ENCODE measurements around the gene RGPD5.
"Not testable (repeated sequence)": the region's sequence is repeated elsewhere in the genome, so short reads cannot be mapped to it uniquely, and the experiment has no call there.

RGPD5 gene

DNA sequence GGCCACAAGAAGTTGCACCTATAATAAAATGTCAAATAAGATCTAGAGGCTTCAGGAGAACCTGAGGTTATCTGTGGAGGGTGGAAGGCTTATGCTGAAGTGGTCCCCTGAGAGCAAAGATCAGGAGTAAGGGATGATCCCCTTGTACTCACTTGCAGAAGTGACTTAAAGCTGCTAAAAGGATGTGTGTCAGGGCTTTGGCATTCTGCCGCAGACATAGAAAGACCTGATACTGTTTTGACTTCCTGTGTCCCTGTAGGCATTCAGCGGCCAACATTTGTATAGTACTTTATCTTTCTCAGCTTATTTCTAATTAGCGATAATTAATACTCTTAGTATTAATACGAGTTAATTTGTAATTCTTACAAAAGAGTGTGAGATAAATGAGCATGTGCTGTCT is 94.3 kb downstream of the RGPD5 start:
- not testable (repeated sequence) for DNase-seq (ENCODE audit: low read depth); H3K4me3 ChIP-seq (ENCODE audit: low read depth, low read length)

GRCh38 chr2:109889909-109890308 is 95.8 kb downstream of the RGPD5 start:
- DNase-seq (ENCODE audit: low read depth); H3K4me3 ChIP-seq (ENCODE audit: low read depth, low read length): not testable (repeated sequence)

- not testable (repeated sequence) for H3K4me3 ChIP-seq (ENCODE audit: low read depth, low read length); DNase-seq (ENCODE audit: low read depth)
Observed at GRCh38 chr2:109891024-109891423, 96.9 kb downstream of the RGPD5 start.

- H3K4me3 ChIP-seq (ENCODE audit: low read depth, low read length); DNase-seq (ENCODE audit: low read depth): not testable (repeated sequence)
Observed at GRCh38 chr2:109893736-109894135, 99.6 kb downstream of the RGPD5 start.

- not testable (repeated sequence) for H3K4me3 ChIP-seq (ENCODE audit: low read depth, low read length); DNase-seq (ENCODE audit: low read depth)
Observed at GRCh38 chr2:109894141-109894540, 100.0 kb downstream of the RGPD5 start.

DNA sequence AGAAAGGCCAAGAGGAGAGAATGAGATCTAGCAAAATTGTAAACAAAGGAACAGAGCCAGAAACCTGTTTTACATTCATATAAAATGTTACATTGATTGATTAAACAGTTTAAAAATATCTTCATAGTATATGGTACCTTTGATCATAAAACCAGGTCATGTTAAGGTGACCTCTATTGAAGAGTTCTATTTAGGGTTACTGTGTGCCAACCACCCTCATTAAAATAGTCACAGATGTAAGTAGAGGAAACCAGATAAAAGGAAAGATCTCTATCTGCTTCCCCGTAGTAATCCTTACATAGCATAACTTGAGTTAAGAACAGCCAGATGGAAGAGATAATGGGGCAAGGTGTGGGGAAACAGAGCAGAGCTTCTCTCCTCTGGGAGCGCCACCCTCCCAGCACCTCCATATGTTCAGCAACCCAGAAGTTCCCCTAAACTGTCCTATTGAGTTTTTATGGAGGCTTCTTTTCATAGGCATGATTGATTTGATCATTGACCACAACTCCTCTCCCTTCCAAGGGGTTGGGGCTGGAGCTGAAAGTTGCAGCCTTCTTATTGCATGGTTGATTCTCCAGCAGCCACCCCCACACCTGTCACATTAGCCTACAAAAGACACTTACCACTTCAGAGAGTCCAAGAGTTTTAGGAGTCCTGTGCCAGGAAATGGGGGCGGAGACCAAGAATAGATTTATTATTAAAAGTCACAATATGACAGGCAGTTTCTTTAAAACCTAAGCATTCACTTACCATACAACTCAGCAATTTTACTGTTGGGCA is 101.2 kb downstream of the RGPD5 start:
- not testable (repeated sequence) for H3K4me3 ChIP-seq (ENCODE audit: low read depth, low read length); DNase-seq (ENCODE audit: low read depth)

GRCh38 chr2:109896212-109896611 is 102.1 kb downstream of the RGPD5 start:
- not testable (repeated sequence) for H3K4me3 ChIP-seq (ENCODE audit: low read depth, low read length); DNase-seq (ENCODE audit: low read depth)

DNA sequence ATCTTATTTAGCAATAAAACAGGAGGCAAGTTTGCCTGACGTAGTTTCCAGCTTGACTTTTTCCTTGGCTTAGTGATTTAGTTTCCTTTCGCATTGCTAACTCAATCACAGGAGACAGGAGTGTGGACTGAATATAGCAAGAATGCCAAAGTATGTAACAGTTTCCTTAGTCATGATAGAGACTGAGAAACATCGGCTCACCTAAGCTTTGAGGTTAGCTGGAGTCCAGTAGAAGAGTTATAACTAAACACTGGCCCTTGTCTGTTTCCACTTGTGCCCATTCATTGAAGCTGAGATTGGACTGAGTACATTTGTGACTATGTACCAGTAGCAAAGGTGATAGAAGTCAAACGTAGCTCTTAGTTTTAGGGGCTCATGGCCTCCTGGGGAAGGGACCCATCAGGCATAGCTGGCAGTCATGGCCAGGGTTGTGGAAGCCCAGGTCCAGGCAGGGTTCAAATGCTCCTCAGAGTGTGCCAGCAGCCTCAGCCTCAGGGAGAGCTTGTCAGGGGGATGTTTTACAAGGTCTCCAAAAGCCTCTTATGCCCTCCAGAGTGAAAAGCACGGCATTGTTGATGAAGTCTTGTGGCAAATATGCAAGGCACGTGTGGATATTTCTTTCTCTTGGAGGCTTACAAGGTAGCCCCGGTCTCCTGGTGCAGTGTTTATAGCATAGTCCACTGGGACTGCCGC is 103.8 kb downstream of the RGPD5 start:
- H3K4me3 ChIP-seq (ENCODE audit: low read depth, low read length); DNase-seq (ENCODE audit: low read depth): not testable (repeated sequence)

- not testable (repeated sequence) for DNase-seq (ENCODE audit: low read depth); H3K4me3 ChIP-seq (ENCODE audit: low read depth, low read length)
Observed at GRCh38 chr2:109898462-109899336, 104.6 kb downstream of the RGPD5 start, which contains the start of gene LIMS3. LIMS3 (plus strand) TSS chr2:109898688; CDS start chr2:109898729, 41 bp downstream.

DNA sequence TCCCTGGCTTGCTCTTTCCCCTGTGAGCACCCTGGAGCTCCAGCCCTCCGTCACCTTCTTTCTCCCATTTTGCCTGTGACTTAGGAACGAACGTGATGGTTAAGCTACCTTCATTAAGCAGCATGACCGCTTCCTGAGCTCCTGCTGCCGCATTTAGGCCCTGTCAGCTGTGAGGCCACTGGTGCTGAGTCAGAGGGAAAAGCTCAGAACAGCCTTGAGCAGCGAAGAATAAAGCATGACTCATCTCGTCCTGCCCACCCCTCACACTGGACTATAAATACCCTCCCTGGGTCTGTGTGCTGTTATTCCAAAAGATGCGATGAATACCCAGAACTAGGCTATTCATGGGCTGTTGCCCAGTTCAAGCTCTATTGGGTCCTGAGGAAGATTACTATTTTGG is 111.7 kb downstream of the RGPD5 start:
- not testable (repeated sequence) for DNase-seq (ENCODE audit: low read depth)

More for the DNA sequence above, 111.7 kb downstream of the RGPD5 start:
- not testable (repeated sequence) for H3K4me3 ChIP-seq (ENCODE audit: low read depth, low read length)
